Kidney (tissue), 14 donors: ENCODE data around the gene NT5C1A. TPM values are rescaled to one million over a fixed set of nuclear protein-coding genes. Genes with fewer than 3 reads are reported as not detected.
A peak's percentile ranks its signal among the peaks of the same experiment; 100 is the strongest.

Experiments used
- DNase-seq, 5 donors: peaks; one replicate each; pipeline ENCODE4 v3.0.0-alpha.2; 2013 to 2020
- FAIRE-seq: peaks from 2 replicates; lab custom pipeline; 2012; peaks lifted over from hg19 to GRCh38; lab: Jason Lieb, UNC
- H3K27ac ChIP-seq, 2 donors: one replicate each; pipeline ENCODE4 v1.7.0; 2013; ENCODE audit warnings: low read depth in 2 of 2, low read length in 2 of 2, inconsistent platforms in 1 of 2
- H3K27me3 ChIP-seq: one replicate; pipeline ENCODE4 v1.7.1; 2013; ENCODE audit warnings: low read length, inconsistent platforms; ENCODE audit not compliant: control insufficient read depth, insufficient read depth
- H3K36me3 ChIP-seq, 3 donors: one replicate each; pipeline versions ENCODE4 v1.7.0 to v1.7.1; 2013; ENCODE audit warnings: low read length in 3 of 3, control low read depth in 1 of 3, inconsistent platforms in 1 of 3; ENCODE audit not compliant: insufficient read depth in 3 of 3, control insufficient read depth in 2 of 3
- H3K4me1 ChIP-seq, 3 donors: one replicate each; pipeline versions ENCODE4 v1.7.0 to v1.7.1; 2013; ENCODE audit warnings: low read length in 3 of 3, inconsistent platforms in 1 of 3, low read depth in 1 of 3; ENCODE audit not compliant: control insufficient read depth in 2 of 3, insufficient read depth in 2 of 3
- H3K4me3 ChIP-seq, 3 donors: one replicate each; pipeline versions ENCODE4 v1.7.0 to v1.8.1; 2013; ENCODE audit warnings: low read length in 3 of 3, control low read depth in 1 of 3, inconsistent platforms in 1 of 3
- H3K9ac ChIP-seq, 3 donors: one replicate each; pipeline versions ENCODE4 v1.7.0 to v1.7.1; 2013; ENCODE audit warnings: low read length in 3 of 3, control low read depth in 1 of 3, inconsistent platforms in 1 of 3
- H3K9me3 ChIP-seq, 3 donors: one replicate each; pipeline versions ENCODE4 v1.7.0 to v1.7.1; 2013; ENCODE audit warnings: low read length in 3 of 3, control low read depth in 1 of 3, inconsistent platforms in 1 of 3; ENCODE audit not compliant: control insufficient read depth in 2 of 3, insufficient read depth in 1 of 3
- CTCF ChIP-seq: IDR thresholded peaks from 3 replicates; pipeline ENCODE4 v1.5.1; 2012; ENCODE audit warnings: mild to moderate bottlenecking, moderate library complexity, borderline replicate concordance; ENCODE audit not compliant: insufficient read depth; ENCODE audit errors: extremely low read depth
- intact Hi-C: fragments of 100-400 bp; cut with DNase I; formaldehyde crosslinking; loops from one replicate; pipeline ENCODE4 v1.11.1; 2022
- polyA plus RNA-seq: library from polyadenylated mRNA; stranded (reverse); fragments of 350-450 nt; fragmentation: Illumina TruSeq; extraction: RNeasy Lipid Tissue Mini Kit (QIAGEN cat#74804); gene quantifications from one replicate; pipeline ENCODE4 v1.2.3, GENCODE V29; 2014; ENCODE audit warnings: low read depth, low replicate concordance; ENCODE audit not compliant: insufficient read depth
- total RNA-seq: library from RNA; stranded (reverse); fragmentation: NEBNext Ultra II Directional; extraction: Animal tissue kit (Norgen Biotek cat#: 25700); gene quantifications from one replicate; pipeline ENCODE4 v1.2.1, GENCODE V29; 2021
- donor health status: control.
- donor health status: control.
- donor health status: control.
- donor health status: control.
- donor health status: control.
- donor health status: DM: yes; HTN: yes; CAD: no.
- donor health status: Normal renal cell carcinoma (clear cell type).

Gene NT5C1A
- total and polyA plus RNA-seq, 2 donors from 2014 or later: 0.62 to 2.0 TPM

- Histone ChIP-seq H3K4me1 (peaks cover 0 to 9% (median 0%) of the 10 kb centered on the region in 3 donors), H3K27me3 (no peaks in the 10 kb centered on the region), H3K9ac (no peak overlapping the region), H3K36me3 (no peaks in the 10 kb centered on the region), H3K4me3 (no peak overlapping the region), H3K27ac (no peak overlapping the region), H3K9me3 (no peaks in the 10 kb centered on the region)
- intact Hi-C loops: no loop called here
- FAIRE-seq (no peak), DNase-seq (no peak)
- TF ChIP-seq CTCF: no peak
Measured at GRCh38 chr1:39642796-39643195, 29.1 kb downstream of the NT5C1A start.

GRCh38 chr1:39640861-39641260, 31.0 kb downstream of the NT5C1A start:
- H3K9me3 ChIP-seq: no peaks in the 10 kb centered on the region
- intact Hi-C loops: no loop called here
- no peak for FAIRE-seq
- H3K27me3 ChIP-seq: no peaks in the 10 kb centered on the region
- TF ChIP-seq CTCF: no peak
- no peak overlapping the region for H3K27ac ChIP-seq
- DNase-seq: no peak
- no peak overlapping the region for H3K4me3 ChIP-seq
- H3K4me1 ChIP-seq: peaks cover 0 to 3% (median 0%) of the 10 kb centered on the region in 3 donors
- no peak overlapping the region for H3K9ac ChIP-seq
- no peaks in the 10 kb centered on the region for H3K36me3 ChIP-seq

- no peaks in the 10 kb centered on the region for H3K4me1 ChIP-seq
- FAIRE-seq: no peak
Measured at GRCh38 chr1:39639305-39640130, 32.4 kb downstream of the NT5C1A start, which contains the start of gene HEYL. TSS of gene HEYL (minus strand) at chr1:39639643. CDS start at chr1:39639625, 18 bp downstream.

More at GRCh38 chr1:39639305-39640130, 32.4 kb downstream of the NT5C1A start, which contains the start of gene HEYL:
- peak within 1 kb of the TSS; percentile 27 to 49 (median 39) for H3K4me3 ChIP-seq
- H3K9ac ChIP-seq: peak within 1 kb of the TSS in 2 of 3 donors; percentile 2 to 29
- H3K27me3 ChIP-seq: no peaks in the 10 kb centered on the region
- no peaks in the 10 kb centered on the region for H3K9me3 ChIP-seq
- TF ChIP-seq CTCF: no peak
- H3K36me3 ChIP-seq: no peaks in the 10 kb centered on the region
- peak; percentile 78 to 91 (median 87) for DNase-seq
- peak within 1 kb of the TSS; percentile 53 to 54 for H3K27ac ChIP-seq
- intact Hi-C loops: no loop called here
